HG03103 (cell line): ENCODE measurements around the gene ATXN7L2.

ENCODE experiments used
- ATAC-seq: cut with Tn5 transposase; IDR thresholded peaks from one replicate; pipeline ENCODE4 v1.9.1; 2021; ENCODE audit warnings: low read depth; ENCODE audit not compliant: unreplicated experiment

The ATXN7L2 gene

GRCh38 chr1:109521002-109521951, 37.6 kb downstream of the ATXN7L2 start:
- ATAC-seq: no peak

DNA sequence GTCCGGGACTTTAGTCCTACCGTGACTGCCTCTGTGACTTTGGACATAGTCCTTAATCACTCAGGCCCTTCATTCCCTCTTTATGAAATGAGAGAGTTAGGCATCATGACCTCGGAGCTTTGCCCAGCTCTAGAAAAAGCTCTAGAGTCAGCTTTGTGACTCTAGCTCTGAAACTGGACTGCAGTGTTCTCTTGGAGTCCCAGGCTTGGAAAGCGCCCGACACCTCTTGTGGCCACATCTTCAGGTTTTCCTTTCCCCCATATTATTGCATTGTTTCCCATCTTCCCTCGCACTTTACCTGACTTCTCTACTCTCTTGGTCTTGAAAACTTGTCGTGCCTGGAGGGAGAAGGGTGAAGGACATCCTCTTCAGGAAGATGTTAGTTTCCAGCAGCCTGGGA, 38.3 kb downstream of the ATXN7L2 start:
- no peak for ATAC-seq

DNA sequence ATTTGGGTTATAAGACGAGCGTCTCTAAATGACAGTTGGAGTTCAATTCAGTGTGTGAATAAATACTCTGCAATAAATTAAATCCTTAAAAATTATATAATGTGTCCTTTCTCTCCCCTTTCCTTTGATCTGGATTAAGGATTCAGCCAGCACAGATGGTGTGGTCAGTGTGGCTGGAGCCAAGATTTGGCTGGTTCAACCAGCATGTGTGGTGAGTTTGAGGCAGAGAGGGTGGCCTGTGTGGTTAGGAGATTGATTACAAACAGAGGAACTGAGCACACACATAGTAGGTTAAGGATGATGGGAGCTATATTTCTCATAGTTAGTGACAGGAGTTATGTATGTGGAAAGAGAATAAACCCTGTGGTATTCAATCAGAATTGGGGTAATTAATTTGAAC, 40.0 kb downstream of the ATXN7L2 start:
- ATAC-seq: no peak

- ATAC-seq: no peak
These were observed 43.5 kb downstream of the ATXN7L2 start for GRCh38 chr1:109527098-109527811.

DNA sequence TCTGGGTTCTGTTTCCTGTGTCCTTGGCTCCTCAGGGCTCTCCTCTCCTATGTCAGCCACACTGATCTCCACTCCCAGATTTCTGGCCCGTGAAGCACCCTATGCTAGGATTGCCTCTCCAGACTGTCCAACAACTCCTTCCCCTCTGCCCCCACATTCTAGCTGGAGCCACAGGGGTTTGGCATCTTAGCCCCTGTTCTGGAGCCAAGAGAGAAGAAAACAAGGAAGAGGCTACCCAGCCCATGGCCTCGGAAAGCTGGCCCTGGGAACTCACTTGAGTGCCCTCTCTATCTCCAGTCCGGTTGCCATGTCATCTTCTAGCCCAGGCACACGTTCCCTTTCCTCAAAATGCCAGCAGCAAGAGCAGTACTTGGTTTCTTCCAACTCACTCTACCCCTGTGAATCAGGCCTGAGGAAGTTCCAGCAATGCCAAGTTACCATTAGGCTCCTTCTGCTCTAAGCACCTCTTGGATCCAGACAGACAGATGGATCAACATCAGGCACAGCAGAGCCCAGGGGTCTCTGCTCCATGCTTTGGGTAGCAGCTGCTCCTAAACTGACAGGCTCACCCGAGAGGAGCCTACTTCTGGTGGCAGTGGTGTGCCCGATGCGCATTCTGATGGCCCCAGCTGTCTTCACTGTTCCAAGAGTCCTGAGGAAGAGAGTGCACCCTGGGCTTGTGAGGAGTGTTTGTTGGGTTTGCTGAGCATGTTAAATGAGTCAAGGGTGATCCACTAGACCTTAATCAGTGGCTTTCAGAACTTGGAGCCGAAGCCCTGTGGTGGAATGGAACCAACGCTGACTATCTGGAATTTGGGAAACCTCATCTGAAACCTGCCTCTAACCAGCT, 44.4 kb downstream of the ATXN7L2 start:
- ATAC-seq: no peak

- ATAC-seq: no peak
These were observed 45.0 kb downstream of the ATXN7L2 start for GRCh38 chr1:109528712-109529111.

DNA sequence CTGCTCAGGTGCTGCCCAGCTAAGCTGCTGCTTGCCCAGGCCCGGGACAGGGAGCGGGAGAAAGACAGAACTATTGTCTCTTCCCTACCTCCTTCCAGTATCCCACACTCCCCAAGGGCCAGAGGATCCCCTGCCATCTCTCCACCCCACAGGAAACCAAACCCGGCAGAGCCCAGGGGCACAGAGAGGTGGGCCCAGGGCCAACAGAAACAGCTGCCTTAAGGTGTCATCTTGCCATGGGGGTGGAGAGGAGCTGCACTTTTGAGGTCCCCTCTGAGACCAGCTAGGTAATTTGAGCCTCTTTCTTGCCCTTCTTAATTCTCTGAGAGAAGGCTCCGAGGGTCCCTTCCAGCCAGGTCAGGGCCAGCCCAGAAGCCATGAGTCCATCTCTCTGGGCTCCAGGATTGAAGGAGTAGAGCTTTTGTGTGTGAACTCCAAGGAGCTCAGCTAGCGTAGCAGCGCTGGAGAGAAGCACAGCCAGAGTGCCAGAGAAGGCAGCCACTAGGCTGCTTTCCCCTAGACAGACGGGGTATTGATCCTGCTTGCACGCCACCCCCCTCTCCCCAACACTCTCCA, 46.3 kb downstream of the ATXN7L2 start:
- no peak for ATAC-seq

- no peak for ATAC-seq
These were observed 46.9 kb downstream of the ATXN7L2 start for GRCh38 chr1:109530457-109531087.

DNA sequence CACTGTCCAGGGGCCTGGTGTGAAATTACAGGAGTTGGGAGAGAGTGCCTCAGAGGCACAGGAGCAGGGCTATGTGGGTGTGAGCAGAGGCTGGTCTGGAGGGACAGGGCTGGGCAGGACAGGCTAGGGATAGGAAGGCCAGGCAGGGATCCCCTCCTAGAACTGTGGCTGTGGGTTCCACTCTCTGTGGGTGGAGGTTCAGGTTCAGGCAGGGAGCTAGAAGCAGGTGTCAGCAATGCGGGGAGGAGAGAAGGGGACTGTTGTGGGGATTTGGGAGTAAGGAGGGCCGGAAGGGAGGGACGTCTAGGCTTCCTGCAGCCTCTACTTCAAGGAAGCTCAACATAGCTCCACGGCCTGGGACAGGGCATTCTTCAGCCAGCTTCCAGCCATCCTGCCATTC, 47.7 kb downstream of the ATXN7L2 start:
- no peak for ATAC-seq

- no peak for ATAC-seq
These were observed 48.2 kb downstream of the ATXN7L2 start for GRCh38 chr1:109531826-109532364.

DNA sequence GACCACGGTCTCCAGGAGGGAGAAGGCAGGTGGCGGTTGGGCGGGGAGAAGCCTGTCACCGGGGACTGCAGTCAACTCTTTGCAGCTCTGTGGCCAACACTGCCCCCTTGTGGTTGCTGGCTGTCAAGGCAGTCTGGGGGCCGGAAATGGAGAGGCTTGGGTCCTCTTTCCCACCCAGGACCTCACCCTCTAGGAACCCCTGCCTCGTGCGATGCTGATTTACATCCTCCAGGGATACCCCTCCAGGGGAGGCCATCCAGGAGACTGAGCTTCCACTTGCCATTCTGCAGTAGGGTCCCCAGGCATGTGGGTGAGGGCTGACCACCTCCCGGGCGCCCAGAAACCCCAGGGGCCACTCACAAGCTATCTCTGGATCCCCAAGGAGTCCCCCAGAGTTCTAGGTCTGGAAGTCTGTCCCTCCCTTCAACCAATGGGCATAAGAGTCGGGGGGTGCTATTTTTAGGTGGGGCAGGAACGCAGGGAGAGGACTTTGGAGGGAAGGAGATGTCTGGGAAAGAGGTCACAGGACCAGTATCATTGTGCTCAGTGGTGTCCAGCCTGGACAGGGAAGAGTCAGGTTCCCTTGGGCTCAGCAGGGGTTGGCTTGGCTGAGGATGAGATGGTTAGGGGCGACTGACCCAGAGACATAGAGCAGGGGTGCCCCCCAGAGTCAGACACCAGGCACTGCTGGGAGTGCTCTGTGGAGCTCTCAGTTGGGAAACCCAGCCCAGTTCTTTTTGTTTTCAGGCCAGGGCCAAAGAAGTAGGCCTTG, 48.8 kb downstream of the ATXN7L2 start:
- peak; percentile 62 for ATAC-seq

- no peak for ATAC-seq
These were observed 50.7 kb downstream of the ATXN7L2 start for GRCh38 chr1:109534307-109534858.

GRCh38 chr1:109535481-109535880, 51.8 kb downstream of the ATXN7L2 start:
- ATAC-seq: no peak

GRCh38 chr1:109535971-109536491, 52.3 kb downstream of the ATXN7L2 start:
- no peak for ATAC-seq

DNA sequence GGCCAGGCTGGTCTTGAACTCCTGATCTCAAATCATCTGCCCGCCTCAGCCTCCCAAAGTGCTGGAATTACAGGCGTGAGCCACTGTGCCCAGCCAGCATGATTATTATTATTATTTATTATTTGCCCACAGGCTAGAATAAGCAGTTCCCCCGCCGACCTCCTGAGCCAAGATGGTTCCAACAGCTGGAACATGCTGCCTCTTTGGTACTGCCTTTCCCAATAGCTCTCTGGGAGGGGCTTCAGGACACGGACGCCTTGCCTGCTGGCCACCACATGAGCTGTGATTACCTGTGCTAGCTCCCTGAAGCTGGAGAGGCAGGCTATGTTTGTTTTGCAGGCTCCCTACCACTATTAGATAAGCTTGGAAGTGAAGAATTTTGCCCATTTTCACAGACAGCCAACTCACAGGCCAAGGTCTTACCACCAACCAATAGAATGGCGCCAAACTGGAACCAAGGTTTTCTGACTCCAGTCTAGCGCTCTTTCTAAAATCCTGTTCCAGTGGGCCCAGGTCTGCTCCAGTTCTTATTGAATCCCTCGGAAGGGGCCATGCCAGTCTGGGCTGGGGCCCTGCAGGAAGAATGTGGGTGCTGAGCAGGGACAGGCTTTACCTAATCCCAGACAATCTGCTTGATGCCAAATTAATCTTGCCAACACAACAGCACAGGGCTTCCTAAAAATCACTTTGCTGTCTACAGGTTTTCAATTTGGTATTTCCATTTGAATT, 53.9 kb downstream of the ATXN7L2 start:
- no peak for ATAC-seq

DNA sequence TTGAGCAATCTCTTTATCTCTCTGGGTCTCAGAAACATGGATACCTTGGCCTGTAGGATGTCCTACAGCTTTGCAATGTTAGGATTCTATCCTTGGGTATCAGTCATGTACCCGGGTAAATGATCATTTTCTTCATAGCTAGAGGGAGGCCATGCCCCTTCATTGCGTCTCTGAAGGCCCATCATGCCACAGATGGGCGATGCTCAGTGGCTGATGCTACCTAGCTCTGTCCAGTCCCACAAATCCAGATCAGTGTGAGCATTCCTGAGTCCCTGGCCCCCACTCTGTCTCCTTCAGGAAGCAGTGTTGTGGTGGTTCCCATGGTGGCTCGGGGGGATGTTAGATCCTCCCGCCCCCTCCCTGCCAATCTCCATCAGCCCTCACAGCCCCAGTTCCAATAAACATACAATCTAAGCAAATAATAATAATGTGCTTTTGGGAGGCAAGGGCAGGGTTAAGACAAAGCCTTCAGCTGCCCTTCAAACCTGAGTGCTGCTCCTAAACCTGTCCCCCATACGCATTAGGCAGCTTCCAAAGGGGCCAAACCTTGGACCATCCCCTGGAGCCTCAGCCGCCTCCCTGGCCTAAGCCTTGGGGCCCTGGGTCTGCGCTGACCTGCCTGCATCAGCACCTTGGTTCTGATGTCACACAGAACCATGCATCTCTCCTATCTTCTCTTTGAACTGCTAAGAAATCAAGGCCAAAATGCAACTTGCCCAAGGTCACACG, 55.3 kb downstream of the ATXN7L2 start:
- ATAC-seq: no peak

GRCh38 chr1:109539676-109540075, 56.0 kb downstream of the ATXN7L2 start, which contains the start of gene GPR61:
GPR61 (plus strand) TSS chr1:109539872; CDS start chr1:109543023, 3,151 bp downstream.
- ATAC-seq: no peak
